Stomach (tissue), 4 donors: ENCODE data around the gene C11orf71.

Source experiments
- POLR2AphosphoS5 ChIP-seq, 3 donors: sonication (generic); formaldehyde crosslinking; IDR thresholded peaks; one replicate each; pipeline ENCODE4 v1.6.1; 2016; ENCODE audit warnings: antibody characterized with exemption in 3 of 3
- TF ChIP-seq, protein P1 (sequence below), 7 experiments: fragments of 450-650 bp in 4 of 7; fragments of 200-600 bp in 3 of 7; sonication (generic) in 3 of 7; IDR thresholded peaks; one replicate each; pipeline ENCODE4 v1.5.1; 2016 to 2019; ENCODE audit warnings: antibody characterized with exemption in 7 of 7, control low read depth in 2 of 7, mild to moderate bottlenecking in 1 of 7

DNA sequence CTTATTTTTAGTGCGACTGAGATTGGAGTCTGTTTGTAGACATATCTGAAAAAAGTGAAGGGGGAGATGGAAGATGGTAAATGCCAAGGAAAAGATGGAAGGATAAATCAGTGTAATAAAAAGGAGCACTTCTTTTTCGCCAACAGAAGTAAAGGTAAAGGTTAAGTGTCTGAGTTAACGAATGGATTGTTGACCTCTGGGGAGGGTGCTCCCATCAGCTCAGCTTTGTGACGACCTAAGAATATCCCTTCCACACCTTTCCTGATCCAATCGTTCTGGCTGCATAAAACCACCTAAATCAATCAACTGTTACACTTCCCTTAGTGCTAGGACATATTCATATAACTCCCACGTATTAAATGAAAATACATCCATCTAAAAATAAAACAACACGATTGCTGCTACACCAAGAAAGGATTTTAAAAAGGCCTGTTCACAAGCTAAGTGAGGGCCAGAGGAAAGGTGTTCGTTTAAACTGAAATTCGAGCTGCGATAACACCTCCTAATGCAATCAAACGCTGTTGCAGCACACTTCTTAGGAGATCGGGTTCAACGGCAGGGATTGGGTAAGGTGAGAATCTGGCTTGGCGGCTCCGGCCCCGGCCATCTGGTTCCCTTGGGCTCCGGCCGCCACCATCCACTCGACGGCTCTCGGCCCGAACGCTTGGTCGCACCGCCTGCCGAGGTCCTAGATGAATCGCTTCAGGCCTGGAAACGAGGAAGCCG lies 658 bp downstream of the C11orf71 start:
- TF ChIP-seq, protein P1, sequence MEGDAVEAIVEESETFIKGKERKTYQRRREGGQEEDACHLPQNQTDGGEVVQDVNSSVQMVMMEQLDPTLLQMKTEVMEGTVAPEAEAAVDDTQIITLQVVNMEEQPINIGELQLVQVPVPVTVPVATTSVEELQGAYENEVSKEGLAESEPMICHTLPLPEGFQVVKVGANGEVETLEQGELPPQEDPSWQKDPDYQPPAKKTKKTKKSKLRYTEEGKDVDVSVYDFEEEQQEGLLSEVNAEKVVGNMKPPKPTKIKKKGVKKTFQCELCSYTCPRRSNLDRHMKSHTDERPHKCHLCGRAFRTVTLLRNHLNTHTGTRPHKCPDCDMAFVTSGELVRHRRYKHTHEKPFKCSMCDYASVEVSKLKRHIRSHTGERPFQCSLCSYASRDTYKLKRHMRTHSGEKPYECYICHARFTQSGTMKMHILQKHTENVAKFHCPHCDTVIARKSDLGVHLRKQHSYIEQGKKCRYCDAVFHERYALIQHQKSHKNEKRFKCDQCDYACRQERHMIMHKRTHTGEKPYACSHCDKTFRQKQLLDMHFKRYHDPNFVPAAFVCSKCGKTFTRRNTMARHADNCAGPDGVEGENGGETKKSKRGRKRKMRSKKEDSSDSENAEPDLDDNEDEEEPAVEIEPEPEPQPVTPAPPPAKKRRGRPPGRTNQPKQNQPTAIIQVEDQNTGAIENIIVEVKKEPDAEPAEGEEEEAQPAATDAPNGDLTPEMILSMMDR (IDR thresholded peaks at IDR 0.05), result no peak
- no peak for TF ChIP-seq POLR2AphosphoS5 (IDR thresholded peaks at IDR 0.05)
